Smooth muscle cell (in vitro differentiated cells): ENCODE data around the gene KIFC1. TPM values are rescaled to one million over a fixed set of nuclear protein-coding genes. Genes with fewer than 3 reads are reported as not detected.

Experiments used
- DNase-seq: peaks from one replicate; lab custom pipeline; 2025; ENCODE audit not compliant: unreplicated experiment; lab: John Stamatoyannopoulos, UW
- H2AFZ ChIP-seq: fragments of 200-600 bp; sonication (generic); 2 replicates; pipeline ENCODE4 v1.6.0; 2016; ENCODE audit warnings: antibody characterized with exemption, low read depth, mild to moderate bottlenecking
- H3F3A ChIP-seq: fragments of 200-600 bp; sonication (generic); 2 replicates; pipeline ENCODE4 v1.6.0; 2017; ENCODE audit warnings: antibody characterized with exemption, low read depth
- H3K27ac ChIP-seq: fragments of 200-600 bp; sonication (generic); 2 replicates; pipeline ENCODE4 v1.5.1; 2016; ENCODE audit warnings: low read depth, mild to moderate bottlenecking
- H3K27me3 ChIP-seq: fragments of 200-600 bp; sonication (generic); 2 replicates; pipeline ENCODE4 v1.6.1; 2016; ENCODE audit warnings: low read depth, mild to moderate bottlenecking
- H3K36me3 ChIP-seq: fragments of 200-600 bp; sonication (generic); 2 replicates; pipeline ENCODE4 v1.5.1; 2016; ENCODE audit warnings: low read depth
- H3K4me1 ChIP-seq: fragments of 200-600 bp; sonication (generic); 2 replicates; pipeline ENCODE4 v1.5.1; 2016; ENCODE audit warnings: low read depth
- H3K4me2 ChIP-seq: fragments of 200-600 bp; sonication (generic); 2 replicates; pipeline ENCODE4 v1.6.0; 2016; ENCODE audit warnings: mild to moderate bottlenecking
- H3K4me3 ChIP-seq: fragments of 200-600 bp; sonication (generic); 2 replicates; pipeline ENCODE4 v1.5.1; 2016; ENCODE audit warnings: mild to moderate bottlenecking
- H3K79me2 ChIP-seq: fragments of 200-600 bp; sonication (generic); 2 replicates; pipeline ENCODE4 v1.6.0; 2016; ENCODE audit warnings: low read depth, mild to moderate bottlenecking
- H3K9ac ChIP-seq: fragments of 200-600 bp; sonication (generic); 2 replicates; pipeline ENCODE4 v1.6.0; 2016; ENCODE audit warnings: low read depth
- H3K9me3 ChIP-seq: fragments of 200-600 bp; sonication (generic); replicated peaks from 2 replicates; pipeline ENCODE4 v1.5.1; 2016; ENCODE audit warnings: low read depth
- H4K20me1 ChIP-seq: fragments of 200-600 bp; sonication (generic); 2 replicates; pipeline ENCODE4 v1.6.0; 2016; ENCODE audit warnings: low read depth
- WGBS: methylation state at CpG from one replicate; pipeline ENCODE4 v1.1.7; 2016; ENCODE audit warnings: low lambda C conversion rate; 5-methylcytosine and 5-hydroxymethylcytosine counted together
- polyA plus RNA-seq: library from polyadenylated mRNA; unstranded; fragments of >200 nt; fragmentation: Nextera tagmentation; extraction: Ambion mirVana; gene quantifications from 2 replicates; pipeline ENCODE4 v1.2.1, GENCODE V29; 2016
- total RNA-seq: library from RNA; depleted of rRNA; stranded (reverse); fragments of >200 nt; gene quantifications from 2 replicates; pipeline ENCODE4 v1.2.3, GENCODE V29; 2014
- TF ChIP-seq, protein P1 (sequence below): fragments of 200-600 bp; sonication (generic); IDR thresholded peaks from 2 replicates; pipeline ENCODE4 v1.5.1; 2017; ENCODE audit warnings: borderline replicate concordance, mild to moderate bottlenecking, antibody characterized with exemption; ENCODE audit not compliant: insufficient read depth, poor library complexity, severe bottlenecking

Gene KIFC1
- total and polyA plus RNA-seq, 2 experiments from 2014 or later = 8.8 to 12.0 TPM

DNA sequence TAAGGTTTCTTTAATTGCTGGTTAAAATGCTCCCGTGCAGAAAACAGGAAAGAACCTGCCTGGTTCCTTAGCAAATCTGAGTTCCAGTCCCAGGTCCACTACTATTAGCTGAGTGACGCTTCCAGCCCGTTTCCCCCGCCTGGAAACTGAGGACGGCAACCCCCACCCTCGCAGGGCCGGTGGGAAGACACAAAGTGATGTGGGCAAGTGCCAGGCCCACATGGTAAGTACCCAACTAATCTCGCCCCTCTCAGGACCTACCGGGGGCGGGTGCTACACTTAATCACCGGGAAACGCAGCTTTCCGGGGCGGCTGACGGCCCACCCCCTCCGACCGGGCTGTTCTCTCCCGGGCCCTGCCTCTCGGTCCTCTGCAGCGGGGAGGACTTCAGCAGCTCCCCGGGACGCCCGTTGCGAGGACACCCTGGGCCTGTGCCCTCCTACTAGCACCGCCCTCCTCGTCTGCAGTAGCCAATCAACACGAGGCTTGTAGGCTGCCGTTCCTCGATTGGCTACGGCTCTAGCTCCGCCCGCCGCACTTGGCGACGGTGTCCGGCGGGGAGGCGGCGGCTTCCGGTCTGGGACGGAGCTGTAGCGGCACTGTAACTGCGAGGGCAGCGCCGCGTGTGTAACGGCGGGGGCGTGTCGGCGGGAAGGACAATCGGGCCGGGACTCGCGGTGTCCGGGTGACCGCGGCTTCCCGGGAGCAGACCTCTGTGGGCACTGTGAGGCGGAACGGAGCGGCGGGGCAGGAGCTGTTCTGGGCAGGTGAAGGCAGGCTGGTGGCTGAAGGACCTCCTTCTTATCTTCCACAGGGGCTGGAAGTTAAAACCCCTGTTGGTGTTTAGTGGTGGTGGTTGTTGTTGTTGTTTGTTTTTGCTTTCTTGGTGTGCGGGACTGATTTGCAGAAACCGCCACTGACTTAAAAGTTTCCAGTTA lies 62.7 kb downstream of the KIFC1 start, which contains the start of gene ZBTB9:
TSS of gene ZBTB9 (plus strand) at position 568 of the 938 bp plus-strand sequence. CDS start 525 bp downstream, outside the sequence.
- peak; percentile 77 for DNase-seq
- 1% methylated on average over 60 of the region's 65 CpGs for WGBS

DNA sequence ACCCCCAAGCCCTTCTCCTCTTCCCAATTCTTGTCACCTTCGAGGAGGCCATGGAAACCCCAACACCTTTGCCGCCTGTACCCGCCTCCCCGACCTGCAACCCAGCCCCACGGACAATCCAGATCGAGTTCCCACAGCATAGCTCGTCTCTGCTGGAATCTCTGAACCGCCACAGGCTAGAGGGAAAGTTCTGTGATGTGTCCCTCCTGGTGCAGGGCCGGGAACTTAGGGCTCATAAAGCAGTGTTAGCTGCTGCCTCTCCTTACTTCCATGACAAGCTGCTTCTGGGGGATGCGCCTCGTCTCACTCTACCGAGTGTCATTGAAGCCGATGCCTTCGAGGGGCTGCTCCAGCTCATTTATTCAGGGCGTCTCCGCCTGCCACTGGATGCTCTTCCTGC lies 63.4 kb downstream of the KIFC1 start:
- DNase-seq = no peak

More for the DNA sequence above, 62.7 kb downstream of the KIFC1 start, which contains the start of gene ZBTB9:
- H3K4me2 ChIP-seq = peak within 1 kb of the TSS; percentile 95
- H3K27ac ChIP-seq = peak within 1 kb of the TSS; percentile 25
- H3K27me3 ChIP-seq = no peaks in the 10 kb centered on the region
- no peaks in the 10 kb centered on the region for H3K36me3 ChIP-seq
- H3K9me3 ChIP-seq = no peaks in the 10 kb centered on the region
- peaks cover 5% of the 10 kb centered on the region for H3F3A ChIP-seq
- no peak within 1 kb of the TSS for H2AFZ ChIP-seq
- peaks cover 18% of the 10 kb centered on the region for H3K79me2 ChIP-seq
- peaks cover 5% of the 10 kb centered on the region for H3K4me1 ChIP-seq
- no peaks in the 10 kb centered on the region for H4K20me1 ChIP-seq
- peak within 1 kb of the TSS; percentile 89 for H3K4me3 ChIP-seq
- TF ChIP-seq, protein P1, sequence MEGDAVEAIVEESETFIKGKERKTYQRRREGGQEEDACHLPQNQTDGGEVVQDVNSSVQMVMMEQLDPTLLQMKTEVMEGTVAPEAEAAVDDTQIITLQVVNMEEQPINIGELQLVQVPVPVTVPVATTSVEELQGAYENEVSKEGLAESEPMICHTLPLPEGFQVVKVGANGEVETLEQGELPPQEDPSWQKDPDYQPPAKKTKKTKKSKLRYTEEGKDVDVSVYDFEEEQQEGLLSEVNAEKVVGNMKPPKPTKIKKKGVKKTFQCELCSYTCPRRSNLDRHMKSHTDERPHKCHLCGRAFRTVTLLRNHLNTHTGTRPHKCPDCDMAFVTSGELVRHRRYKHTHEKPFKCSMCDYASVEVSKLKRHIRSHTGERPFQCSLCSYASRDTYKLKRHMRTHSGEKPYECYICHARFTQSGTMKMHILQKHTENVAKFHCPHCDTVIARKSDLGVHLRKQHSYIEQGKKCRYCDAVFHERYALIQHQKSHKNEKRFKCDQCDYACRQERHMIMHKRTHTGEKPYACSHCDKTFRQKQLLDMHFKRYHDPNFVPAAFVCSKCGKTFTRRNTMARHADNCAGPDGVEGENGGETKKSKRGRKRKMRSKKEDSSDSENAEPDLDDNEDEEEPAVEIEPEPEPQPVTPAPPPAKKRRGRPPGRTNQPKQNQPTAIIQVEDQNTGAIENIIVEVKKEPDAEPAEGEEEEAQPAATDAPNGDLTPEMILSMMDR = no peak
- peak within 1 kb of the TSS; percentile 72 for H3K9ac ChIP-seq

DNA sequence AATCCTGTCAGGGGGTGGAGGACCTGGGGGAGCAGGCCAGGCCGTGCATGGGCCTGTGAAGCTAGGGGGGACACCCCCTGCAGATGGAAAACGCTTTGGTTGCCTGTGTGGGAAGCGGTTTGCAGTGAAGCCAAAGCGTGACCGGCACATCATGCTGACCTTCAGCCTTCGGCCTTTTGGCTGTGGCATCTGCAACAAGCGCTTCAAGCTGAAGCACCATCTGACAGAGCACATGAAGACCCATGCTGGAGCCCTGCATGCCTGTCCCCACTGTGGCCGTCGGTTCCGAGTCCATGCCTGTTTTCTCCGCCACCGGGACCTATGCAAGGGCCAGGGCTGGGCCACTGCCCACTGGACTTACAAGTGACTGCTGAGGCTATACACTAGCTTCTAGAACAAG lies 64.5 kb downstream of the KIFC1 start:
- Histone ChIP-seq H4K20me1 (no peaks in the 10 kb centered on the region), H3K79me2 (peaks cover 18% of the 10 kb centered on the region), H2AFZ (no peak overlapping the region), H3K27ac (no peak overlapping the region), H3K4me2 (no peak overlapping the region), H3K4me3 (no peak overlapping the region), H3F3A (no peaks in the 10 kb centered on the region), H3K9me3 (no peaks in the 10 kb centered on the region), H3K4me1 (peaks cover 5% of the 10 kb centered on the region), H3K36me3 (no peaks in the 10 kb centered on the region), H3K9ac (no peak overlapping the region), H3K27me3 (no peaks in the 10 kb centered on the region)
- TF ChIP-seq, protein P1 = no peak
- DNase-seq = no peak
- WGBS = 95% methylated on average over 12 of the region's 12 CpGs

More for the DNA sequence above, 63.4 kb downstream of the KIFC1 start:
- H3F3A ChIP-seq = peaks cover 2% of the 10 kb centered on the region
- TF ChIP-seq, protein P1 = no peak
- H4K20me1 ChIP-seq = no peaks in the 10 kb centered on the region
- peak overlapping the region; percentile 89 for H3K4me3 ChIP-seq
- 59% methylated on average over 16 of the region's 16 CpGs for WGBS
- no peaks in the 10 kb centered on the region for H3K9me3 ChIP-seq
- no peaks in the 10 kb centered on the region for H3K27me3 ChIP-seq
- H3K4me1 ChIP-seq = peaks cover 5% of the 10 kb centered on the region
- H3K79me2 ChIP-seq = peaks cover 18% of the 10 kb centered on the region
- no peak overlapping the region for H2AFZ ChIP-seq
- peak overlapping the region; percentile 95 for H3K4me2 ChIP-seq
- peak overlapping the region; percentile 36 for H3K9ac ChIP-seq
- no peak overlapping the region for H3K27ac ChIP-seq
- no peaks in the 10 kb centered on the region for H3K36me3 ChIP-seq
